Testis (tissue), 2 donors: ENCODE data around the gene MMP11.

Experiments
- POLR2A ChIP-seq: fragments of 450-650 bp; IDR thresholded peaks from one replicate; pipeline ENCODE4 v1.6.1; 2017; ENCODE audit warnings: antibody characterized with exemption, mild to moderate bottlenecking, moderate library complexity
- TF ChIP-seq, protein P1 (sequence below), 3 experiments: fragments of 450-650 bp in 2 of 3; fragments of 200-600 bp in 1 of 3; sonication (generic) in 1 of 3; IDR thresholded peaks; one replicate each; pipeline ENCODE4 v1.5.1; 2016 to 2019; ENCODE audit warnings: antibody characterized with exemption in 3 of 3, mild to moderate bottlenecking in 2 of 3, moderate library complexity in 1 of 3

DNA sequence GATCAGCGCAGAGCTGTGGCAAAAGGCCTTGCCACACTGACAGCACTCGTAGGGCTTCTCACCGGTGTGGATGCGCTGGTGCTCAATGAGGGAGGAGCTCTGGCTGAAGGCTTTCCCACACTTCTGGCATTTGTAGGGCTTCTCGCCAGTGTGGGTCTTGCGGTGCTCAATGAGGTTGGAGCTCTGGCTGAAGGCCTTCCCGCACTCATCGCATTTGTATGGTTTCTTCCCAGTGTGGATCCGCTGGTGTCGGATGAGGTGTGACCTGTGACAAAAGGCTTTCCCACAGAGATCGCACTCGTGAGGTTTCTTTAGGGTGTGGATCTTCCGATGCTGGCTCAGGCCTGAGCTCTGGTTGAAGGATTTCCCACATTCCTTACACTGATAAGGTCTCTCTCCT is 28.6 kb upstream of the MMP11 start:
- TF ChIP-seq, protein P1, sequence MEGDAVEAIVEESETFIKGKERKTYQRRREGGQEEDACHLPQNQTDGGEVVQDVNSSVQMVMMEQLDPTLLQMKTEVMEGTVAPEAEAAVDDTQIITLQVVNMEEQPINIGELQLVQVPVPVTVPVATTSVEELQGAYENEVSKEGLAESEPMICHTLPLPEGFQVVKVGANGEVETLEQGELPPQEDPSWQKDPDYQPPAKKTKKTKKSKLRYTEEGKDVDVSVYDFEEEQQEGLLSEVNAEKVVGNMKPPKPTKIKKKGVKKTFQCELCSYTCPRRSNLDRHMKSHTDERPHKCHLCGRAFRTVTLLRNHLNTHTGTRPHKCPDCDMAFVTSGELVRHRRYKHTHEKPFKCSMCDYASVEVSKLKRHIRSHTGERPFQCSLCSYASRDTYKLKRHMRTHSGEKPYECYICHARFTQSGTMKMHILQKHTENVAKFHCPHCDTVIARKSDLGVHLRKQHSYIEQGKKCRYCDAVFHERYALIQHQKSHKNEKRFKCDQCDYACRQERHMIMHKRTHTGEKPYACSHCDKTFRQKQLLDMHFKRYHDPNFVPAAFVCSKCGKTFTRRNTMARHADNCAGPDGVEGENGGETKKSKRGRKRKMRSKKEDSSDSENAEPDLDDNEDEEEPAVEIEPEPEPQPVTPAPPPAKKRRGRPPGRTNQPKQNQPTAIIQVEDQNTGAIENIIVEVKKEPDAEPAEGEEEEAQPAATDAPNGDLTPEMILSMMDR (IDR thresholded peaks at IDR 0.05), result no peak
- TF ChIP-seq POLR2A, result no peak
